MG63 (cell line): Measurements from ENCODE around the gene PCNX2. TPM values are rescaled to one million over a fixed set of nuclear protein-coding genes. Genes with fewer than 3 reads are reported as not detected.
"Not testable (repeated sequence)": the region's sequence is repeated elsewhere in the genome, so short reads cannot be mapped to it uniquely, and the experiment has no call there.

Source experiments
- DNase-seq: peaks from one replicate; pipeline ENCODE4 v3.0.0-alpha.2; 2020
- H3K27me3 ChIP-seq: fragments of 250-450 bp; sonication (Bioruptor Pico); 2 replicates; pipeline ENCODE4 v1.5.1; 2020; ENCODE audit warnings: mild to moderate bottlenecking, moderate library complexity
- H3K36me3 ChIP-seq: fragments of 250-450 bp; sonication (Bioruptor Pico); 2 replicates; pipeline ENCODE4 v1.5.1; 2020; ENCODE audit warnings: mild to moderate bottlenecking, moderate library complexity
- H3K4me3 ChIP-seq: fragments of 250-450 bp; sonication (Bioruptor Pico); 2 replicates; pipeline ENCODE4 v1.5.1; 2020; ENCODE audit warnings: mild to moderate bottlenecking, moderate library complexity
- H3K9me3 ChIP-seq: fragments of 250-450 bp; sonication (Bioruptor Pico); 2 replicates; pipeline ENCODE4 v1.5.1; 2020; ENCODE audit warnings: mild to moderate bottlenecking, moderate library complexity
- total RNA-seq: library from RNA; depleted of rRNA; stranded (reverse); fragments of >200 nt; shearing (Covaris generic); gene quantifications from 2 replicates; pipeline ENCODE4 v1.2.3, GENCODE V29; 2014; ENCODE audit warnings: low replicate concordance

The PCNX2 gene
- total RNA-seq, 1 experiment from 2014 or later: 1.8 TPM

DNA sequence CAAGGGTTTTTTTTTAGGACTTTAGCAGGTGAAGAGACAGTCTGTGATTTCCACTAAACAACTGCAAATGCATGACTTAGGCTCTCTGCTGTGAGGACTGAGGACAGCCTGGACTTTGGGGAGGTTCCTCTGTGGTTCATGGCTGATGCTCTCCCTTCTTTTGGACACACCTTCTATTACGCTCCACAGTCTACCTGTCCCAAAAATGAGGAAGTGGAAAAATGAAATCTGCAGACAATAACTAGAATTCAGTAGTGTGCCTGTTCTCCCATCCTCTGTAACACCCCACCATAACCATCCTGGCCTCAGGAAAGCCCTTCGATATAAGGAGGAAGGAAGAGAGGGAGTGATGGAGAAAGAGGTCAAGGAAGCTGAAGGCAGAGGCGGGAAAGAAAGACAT lies 276.4 kb downstream of the PCNX2 start:
- no peak overlapping the region for H3K4me3 ChIP-seq
- no peak for DNase-seq
- H3K36me3 ChIP-seq: no peaks in the 10 kb centered on the region
- no peaks in the 10 kb centered on the region for H3K27me3 ChIP-seq
- H3K9me3 ChIP-seq: no peaks in the 10 kb centered on the region

DNA sequence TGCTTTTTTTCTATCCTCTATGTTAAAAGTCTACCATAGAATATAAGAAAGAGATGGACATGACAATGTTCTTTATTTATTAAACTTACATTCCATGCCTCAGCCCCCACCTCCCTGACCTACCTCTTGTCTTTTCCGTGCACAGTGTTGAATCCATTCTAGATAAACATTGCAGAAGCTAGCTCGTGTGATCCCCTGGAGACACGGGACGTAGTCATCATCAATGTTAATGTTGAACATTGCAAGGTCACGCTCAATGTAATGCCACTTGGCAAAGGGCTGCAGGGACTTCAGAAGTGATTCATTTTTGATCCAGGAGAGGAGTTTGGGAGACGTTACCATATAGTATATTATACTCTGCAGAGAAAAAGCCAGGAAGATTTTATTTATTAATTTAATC lies 278.7 kb downstream of the PCNX2 start:
- no peaks in the 10 kb centered on the region for H3K36me3 ChIP-seq
- no peak overlapping the region for H3K4me3 ChIP-seq
- no peaks in the 10 kb centered on the region for H3K27me3 ChIP-seq
- no peak for DNase-seq
- H3K9me3 ChIP-seq: no peaks in the 10 kb centered on the region

DNA sequence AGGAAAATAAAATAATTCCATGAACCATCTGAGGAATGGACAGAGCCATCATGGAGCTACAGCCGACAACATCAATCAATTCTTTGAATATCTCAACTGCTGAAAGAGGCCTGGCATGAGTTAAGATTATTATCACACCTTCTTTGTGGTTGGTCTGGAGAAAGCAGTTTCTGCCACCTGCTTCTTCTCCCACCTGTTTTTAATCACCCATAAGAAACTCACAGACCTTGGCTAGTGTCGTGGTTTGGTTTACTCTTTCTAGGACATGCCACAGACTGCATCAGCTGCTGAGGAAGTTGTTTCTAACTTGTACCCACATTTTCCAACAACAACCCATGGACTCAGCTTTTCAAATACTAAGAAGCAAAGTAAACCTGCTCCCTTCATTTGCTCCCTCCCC lies 279.6 kb downstream of the PCNX2 start:
- no peak for DNase-seq
- H3K9me3 ChIP-seq: no peaks in the 10 kb centered on the region
- H3K4me3 ChIP-seq: no peak overlapping the region
- no peaks in the 10 kb centered on the region for H3K27me3 ChIP-seq
- no peaks in the 10 kb centered on the region for H3K36me3 ChIP-seq

DNA sequence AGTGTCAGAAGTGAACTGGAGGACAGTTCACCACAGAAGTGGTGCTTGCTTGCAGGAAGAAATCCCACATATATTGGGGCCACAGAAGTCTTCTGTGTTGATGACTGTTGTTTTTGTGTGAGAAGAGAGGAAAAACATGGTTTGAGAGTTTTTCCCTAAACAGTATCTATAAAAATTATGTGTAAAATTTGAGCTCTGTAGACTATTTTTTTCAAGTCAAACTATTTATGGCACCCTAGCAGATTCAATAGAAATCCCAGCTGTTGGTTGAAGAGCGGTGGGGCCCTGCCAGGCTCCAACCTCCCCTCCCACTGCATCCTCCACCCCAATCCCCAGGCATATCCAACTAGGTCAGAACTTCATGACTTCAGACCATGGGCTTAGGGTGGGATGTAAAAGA lies 283.5 kb downstream of the PCNX2 start:
- no peaks in the 10 kb centered on the region for H3K36me3 ChIP-seq
- H3K9me3 ChIP-seq: no peaks in the 10 kb centered on the region
- H3K4me3 ChIP-seq: no peak overlapping the region
- no peak for DNase-seq
- H3K27me3 ChIP-seq: no peaks in the 10 kb centered on the region

DNA sequence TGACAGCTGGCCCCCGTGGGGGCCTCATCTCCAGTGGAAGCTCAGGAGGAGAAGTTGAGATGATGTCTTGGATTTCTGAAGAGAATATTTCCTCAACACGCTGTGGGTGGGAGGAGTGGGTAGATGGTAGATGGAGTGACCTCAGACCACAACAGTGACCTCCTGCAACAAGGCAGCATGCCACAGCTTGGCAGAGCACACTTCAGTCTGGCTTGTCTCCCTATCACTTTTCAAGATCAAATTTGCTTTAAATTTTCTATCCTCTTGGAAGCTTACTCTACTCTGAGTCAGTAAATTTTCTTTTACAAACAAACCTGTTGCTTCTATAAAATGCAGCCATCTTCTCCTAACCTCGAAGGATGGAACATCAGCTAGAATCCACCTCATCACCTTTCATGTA lies 285.4 kb downstream of the PCNX2 start:
- no peak for DNase-seq
- H3K9me3 ChIP-seq: no peaks in the 10 kb centered on the region
- no peaks in the 10 kb centered on the region for H3K36me3 ChIP-seq
- no peaks in the 10 kb centered on the region for H3K27me3 ChIP-seq
- no peak overlapping the region for H3K4me3 ChIP-seq

DNA sequence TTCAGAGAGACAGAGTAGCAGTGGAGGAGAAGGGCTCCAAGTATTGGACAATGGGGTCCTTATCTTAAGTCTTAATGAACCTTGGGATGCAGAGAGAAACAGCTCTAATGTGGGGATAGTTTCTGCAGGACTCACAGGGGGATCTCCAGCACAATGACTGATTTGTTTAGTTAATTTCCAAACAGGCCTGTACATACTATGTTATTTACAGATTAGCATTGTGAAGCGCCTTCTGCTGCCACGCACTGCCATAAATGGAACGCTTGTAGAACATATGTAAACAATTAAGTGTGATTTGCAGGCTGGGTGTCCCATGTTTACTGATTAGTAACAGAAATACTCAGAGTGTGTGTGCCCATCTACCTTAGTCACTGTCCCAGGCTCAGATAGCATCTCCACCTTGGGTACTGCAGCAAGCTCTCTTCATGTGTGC lies 289.0 kb downstream of the PCNX2 start:
- no peaks in the 10 kb centered on the region for H3K36me3 ChIP-seq
- DNase-seq: no peak
- no peaks in the 10 kb centered on the region for H3K27me3 ChIP-seq
- peaks cover 2% of the 10 kb centered on the region; the same call in 1 of the 2 replicates for H3K9me3 ChIP-seq
- no peak overlapping the region for H3K4me3 ChIP-seq

DNA sequence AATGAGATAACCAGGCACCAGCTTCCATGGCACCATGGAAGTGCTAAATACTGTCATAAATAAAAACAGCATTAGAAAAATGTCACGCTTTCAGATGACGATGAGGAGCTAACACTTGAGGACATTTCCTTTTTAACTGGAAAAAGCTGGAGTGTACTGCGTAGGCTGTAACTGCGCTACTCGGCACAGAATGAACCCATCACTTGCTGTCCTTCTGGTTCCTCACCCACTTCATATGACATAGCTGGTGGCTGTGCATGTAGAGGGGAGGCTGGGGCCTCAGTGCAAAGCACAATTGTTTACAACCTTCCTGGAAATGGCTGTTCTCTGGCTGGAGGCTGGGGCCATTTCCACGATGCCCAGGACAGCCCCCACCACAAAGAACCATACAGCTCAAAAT lies 289.4 kb downstream of the PCNX2 start:
- Histone ChIP-seq H3K27me3 (no peaks in the 10 kb centered on the region), H3K9me3 (peaks cover 2% of the 10 kb centered on the region; the same call in 1 of the 2 replicates), H3K36me3 (no peaks in the 10 kb centered on the region), H3K4me3 (no peak overlapping the region)
- no peak for DNase-seq

DNA sequence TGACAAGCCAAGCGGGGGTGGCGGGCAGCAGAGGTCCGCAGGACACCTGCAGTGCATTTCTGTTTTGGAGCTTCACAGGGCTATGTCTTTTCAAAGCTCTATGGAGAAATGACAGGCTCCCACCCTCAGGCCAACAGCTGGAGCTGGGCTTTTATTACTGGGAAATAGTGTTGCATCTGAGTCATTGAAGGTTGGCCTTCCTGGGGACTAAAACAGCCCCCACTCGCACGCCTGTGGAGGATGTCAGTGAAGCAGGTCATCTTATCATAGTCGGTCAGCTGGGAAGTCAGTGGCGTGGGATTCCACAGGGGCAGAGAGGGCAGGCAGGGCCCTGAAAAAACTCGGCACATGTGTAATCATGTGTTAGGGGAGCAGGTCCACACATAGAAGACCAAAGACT lies 289.8 kb downstream of the PCNX2 start:
- no peak for DNase-seq
- H3K36me3 ChIP-seq: no peaks in the 10 kb centered on the region
- no peak overlapping the region for H3K4me3 ChIP-seq
- H3K27me3 ChIP-seq: no peaks in the 10 kb centered on the region
- H3K9me3 ChIP-seq: peaks cover 2% of the 10 kb centered on the region; the same call in 1 of the 2 replicates

DNA sequence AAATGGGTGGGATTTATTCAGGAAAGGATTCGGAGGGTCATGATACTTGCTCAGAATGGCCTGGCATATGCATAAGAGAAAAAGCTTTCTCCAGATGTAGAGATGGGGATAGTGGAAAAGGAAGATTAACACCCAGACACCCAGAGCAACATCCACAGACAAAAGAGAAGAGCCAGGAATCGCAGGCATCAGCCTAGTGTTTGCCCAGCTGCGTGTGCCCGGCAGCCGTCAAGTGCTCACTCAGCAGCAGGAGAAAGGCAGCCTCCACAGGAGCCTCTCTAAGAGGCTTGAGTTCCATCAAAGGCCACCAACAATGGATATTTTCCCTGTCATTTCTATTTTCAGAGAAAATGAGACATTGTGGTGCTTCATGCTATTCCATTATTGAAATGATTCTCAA lies 290.4 kb downstream of the PCNX2 start:
- Histone ChIP-seq H3K4me3 (no peak overlapping the region), H3K9me3 (peaks cover 2% of the 10 kb centered on the region; the same call in 1 of the 2 replicates), H3K27me3 (no peaks in the 10 kb centered on the region), H3K36me3 (no peaks in the 10 kb centered on the region)
- no peak for DNase-seq

DNA sequence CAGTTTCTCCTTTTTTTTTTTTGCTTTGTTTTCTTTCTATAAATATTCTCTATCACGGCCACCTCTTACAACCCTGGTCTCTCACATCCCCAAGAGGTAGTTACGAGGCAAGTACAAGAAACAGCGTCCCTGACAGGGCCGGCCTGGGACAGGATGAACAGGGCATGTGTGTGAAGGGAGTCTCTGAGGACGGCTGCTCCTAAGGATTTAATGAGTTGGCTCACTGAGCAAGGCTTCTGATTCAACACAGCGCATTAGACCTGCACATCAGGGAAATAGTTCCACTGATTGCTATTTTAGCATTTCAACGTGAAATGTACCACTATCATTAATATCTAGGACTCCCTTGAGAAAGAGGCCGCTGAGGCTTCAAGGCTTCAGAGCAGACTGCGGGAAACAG lies 291.1 kb downstream of the PCNX2 start:
- no peaks in the 10 kb centered on the region for H3K27me3 ChIP-seq
- H3K4me3 ChIP-seq: no peak overlapping the region
- no peaks in the 10 kb centered on the region for H3K36me3 ChIP-seq
- peaks cover 2% of the 10 kb centered on the region; the same call in 1 of the 2 replicates for H3K9me3 ChIP-seq
- no peak for DNase-seq

DNA sequence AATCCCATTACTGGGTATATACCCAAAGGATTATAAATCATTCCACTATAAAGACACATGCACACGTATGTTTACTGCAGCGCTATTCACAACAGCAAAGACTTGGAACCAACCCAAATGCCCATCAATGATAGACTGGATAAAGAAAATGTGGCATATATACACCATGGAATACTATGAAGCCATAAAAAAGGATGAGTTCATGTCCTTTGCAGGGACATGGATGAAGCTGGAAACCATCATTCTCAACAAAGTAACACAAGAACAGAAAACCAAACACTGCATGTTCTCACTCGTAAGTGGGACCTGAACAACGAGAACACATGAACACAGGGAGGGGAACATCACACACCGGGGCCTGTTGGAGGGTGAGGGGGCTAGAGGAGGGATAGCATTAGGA lies 291.9 kb downstream of the PCNX2 start:
- H3K27me3 ChIP-seq: not testable (repeated sequence)

DNA sequence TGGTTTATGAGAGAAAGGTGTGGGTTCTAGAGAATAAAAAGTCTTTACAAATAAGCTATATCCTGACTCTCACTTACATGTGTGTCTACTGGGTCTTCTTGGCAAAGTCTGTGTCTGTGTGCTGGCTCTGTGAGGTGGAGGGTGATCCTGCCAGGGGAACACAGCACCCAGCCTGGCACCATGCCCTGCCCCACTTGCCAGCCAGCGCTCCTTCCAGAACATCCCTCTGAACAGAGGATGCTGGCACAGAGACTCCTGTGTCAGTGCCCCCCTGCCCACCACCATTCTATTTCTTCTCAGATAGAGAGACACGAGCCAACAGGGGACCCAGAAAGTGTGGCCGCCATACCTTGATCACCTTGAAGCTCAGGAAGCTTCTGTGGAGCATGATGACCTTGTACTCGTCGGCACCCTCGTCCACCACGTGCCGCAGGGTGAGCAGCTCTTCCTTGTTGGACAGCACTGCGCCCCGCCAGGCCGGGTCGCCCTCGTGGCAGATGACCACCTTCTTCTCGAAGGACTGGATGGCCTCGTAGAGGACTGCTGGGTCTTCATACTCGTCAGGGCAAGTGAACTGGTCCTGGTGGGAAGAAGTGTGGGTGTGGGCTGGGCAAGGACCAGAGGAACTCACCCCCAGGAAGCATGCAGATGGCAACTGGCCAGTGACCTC lies 295.4 kb downstream of the PCNX2 start:
- Histone ChIP-seq H3K27me3 (no peaks in the 10 kb centered on the region), H3K36me3 (no peaks in the 10 kb centered on the region), H3K9me3 (peaks cover 2% of the 10 kb centered on the region; the same call in 1 of the 2 replicates), H3K4me3 (no peak overlapping the region)
- DNase-seq: no peak

More for the DNA sequence above, 291.9 kb downstream of the PCNX2 start:
- DNase-seq, H3K9me3 ChIP-seq, H3K36me3 ChIP-seq, H3K4me3 ChIP-seq: not testable (repeated sequence)

DNA sequence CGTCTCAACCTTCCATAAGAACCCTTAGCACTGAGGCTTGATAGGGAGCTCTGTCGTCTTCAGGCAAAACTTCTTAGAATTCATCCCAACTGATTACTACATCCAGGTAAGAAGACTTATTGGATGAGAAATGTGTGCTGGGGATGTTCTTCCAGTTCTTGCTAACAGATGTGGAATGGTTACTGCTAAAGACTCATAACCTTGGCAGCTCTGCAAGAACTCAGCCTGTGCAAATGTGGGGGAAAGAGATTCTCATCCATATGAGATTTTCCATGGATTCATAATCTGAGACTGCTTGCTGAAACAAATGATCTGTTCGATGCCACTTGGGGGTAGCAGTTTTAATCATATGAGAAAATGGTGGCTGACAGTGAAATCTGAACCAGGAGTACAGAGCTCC lies 296.9 kb downstream of the PCNX2 start:
- H3K9me3 ChIP-seq: peaks cover 7% of the 10 kb centered on the region
- H3K36me3 ChIP-seq: no peaks in the 10 kb centered on the region
- DNase-seq: no peak
- no peak overlapping the region for H3K4me3 ChIP-seq
- H3K27me3 ChIP-seq: no peaks in the 10 kb centered on the region

DNA sequence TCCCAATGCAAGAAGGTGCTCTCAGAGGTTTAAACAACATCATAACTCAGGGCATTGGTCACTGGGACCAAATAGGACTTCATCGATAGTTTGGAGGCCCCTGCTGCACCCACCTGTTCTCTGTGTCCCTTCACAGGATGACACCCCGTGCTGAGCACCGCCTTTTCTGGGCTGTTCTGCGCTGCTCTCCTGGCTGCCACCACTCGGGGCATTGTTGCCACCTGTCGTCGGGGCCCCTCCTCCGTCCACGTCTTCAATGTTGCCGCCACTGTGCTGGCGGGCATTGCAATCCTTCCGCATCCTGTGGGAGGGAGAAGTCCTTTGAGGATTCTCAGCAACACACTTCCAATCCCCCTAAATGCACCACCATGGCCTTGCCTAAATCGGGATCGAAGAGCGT lies 297.4 kb downstream of the PCNX2 start:
- Histone ChIP-seq H3K4me3 (no peak overlapping the region), H3K27me3 (no peaks in the 10 kb centered on the region), H3K36me3 (no peaks in the 10 kb centered on the region), H3K9me3 (peaks cover 7% of the 10 kb centered on the region)
- no peak for DNase-seq

DNA sequence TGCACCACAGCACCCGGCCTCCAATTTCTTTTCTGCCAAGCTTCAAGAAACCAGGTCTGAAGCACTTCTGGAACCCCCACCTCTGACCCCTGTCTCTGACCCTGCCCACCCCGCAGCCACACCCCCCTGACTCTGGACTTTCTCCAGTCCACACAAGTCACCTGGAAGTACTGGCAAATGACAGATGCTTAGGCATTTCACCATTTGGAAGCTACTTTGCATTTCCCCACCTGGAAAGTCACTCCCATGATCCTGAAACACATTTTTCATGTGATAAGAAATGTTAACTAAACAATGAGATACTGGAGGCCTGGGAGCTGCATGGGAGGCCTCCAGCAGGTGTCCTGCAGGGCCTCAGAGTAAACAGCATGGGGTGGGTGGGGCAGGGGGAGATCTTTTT lies 299.4 kb downstream of the PCNX2 start:
- Histone ChIP-seq H3K27me3 (no peaks in the 10 kb centered on the region), H3K4me3 (no peak overlapping the region), H3K36me3 (no peaks in the 10 kb centered on the region), H3K9me3 (peaks cover 6% of the 10 kb centered on the region; the same call in 1 of the 2 replicates)
- no peak for DNase-seq

DNA sequence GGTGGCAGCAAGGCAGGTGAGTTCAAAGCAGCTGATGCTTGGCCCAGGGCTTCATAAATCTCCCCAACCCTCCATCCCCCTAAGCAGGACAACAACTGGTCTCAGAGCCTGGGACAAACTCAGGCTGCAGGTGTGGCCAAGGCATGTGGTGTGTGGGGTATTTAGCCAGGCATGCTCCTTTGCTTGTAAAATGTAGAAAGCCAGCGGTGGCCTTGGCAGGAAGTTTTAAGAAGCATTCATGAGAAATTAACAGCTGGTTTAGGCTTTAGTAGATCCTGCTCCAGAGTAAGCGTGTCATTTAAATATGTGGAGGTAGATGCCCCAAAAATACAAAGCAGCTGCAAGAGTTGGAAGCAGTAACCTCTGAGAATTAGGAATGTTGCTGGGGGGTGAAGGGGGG lies 300.3 kb downstream of the PCNX2 start:
- H3K9me3 ChIP-seq: peaks cover 6% of the 10 kb centered on the region; the same call in 1 of the 2 replicates
- no peaks in the 10 kb centered on the region for H3K36me3 ChIP-seq
- H3K4me3 ChIP-seq: no peak overlapping the region
- H3K27me3 ChIP-seq: no peaks in the 10 kb centered on the region
- DNase-seq: no peak

DNA sequence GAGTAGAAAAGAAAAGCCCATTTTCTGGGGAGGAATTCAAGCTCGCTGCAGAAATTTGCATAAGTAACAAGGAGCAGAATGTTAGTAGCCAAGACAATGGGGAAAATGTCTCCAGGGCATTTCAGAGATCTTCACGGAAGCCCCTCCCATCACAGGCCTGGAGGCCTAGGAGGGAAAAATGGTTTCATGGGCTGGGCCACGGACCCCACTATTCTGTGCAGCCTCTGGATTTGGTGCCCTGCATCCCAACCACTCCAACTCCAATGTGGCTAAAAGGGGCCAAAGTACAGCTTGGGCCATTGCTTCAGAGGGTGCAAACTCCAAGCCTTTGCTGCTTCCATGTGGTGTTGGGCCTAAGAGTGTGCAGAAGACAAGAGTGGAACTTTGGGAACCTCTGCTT lies 302.0 kb downstream of the PCNX2 start:
- Histone ChIP-seq H3K4me3 (no peak overlapping the region), H3K27me3 (no peaks in the 10 kb centered on the region), H3K9me3 (peaks cover 6% of the 10 kb centered on the region; the same call in 1 of the 2 replicates), H3K36me3 (no peaks in the 10 kb centered on the region)
- DNase-seq: no peak

DNA sequence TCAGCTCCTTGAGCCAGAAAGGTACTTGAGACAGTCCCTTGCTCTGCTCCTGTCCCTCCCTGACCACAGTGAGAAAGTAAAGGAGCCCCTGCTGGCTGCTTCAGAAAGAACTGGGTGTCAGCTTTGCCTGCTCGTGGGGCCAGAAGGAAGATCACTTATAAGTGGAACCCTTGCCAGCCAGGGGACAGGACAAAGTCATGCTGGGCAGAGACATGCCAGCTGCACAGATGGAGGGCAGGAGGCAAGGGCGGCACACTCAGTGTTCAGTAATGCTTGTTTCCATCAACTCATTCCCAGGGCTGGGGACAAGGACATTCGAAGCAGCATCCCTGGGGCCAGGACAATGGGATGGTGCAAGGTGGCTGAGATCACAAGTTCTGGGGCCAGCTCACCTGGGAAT lies 303.3 kb downstream of the PCNX2 start:
- H3K4me3 ChIP-seq: no peak overlapping the region
- no peak for DNase-seq
- H3K36me3 ChIP-seq: no peaks in the 10 kb centered on the region

More for the DNA sequence above, 303.3 kb downstream of the PCNX2 start:
- peaks cover 6% of the 10 kb centered on the region; the same call in 1 of the 2 replicates for H3K9me3 ChIP-seq
- no peaks in the 10 kb centered on the region for H3K27me3 ChIP-seq
